ENCODE results near the gene CCNY. TPM values are rescaled to one million over a fixed set of nuclear protein-coding genes. Genes with fewer than 3 reads are reported as not detected.

The CCNY gene
- total and polyA plus RNA-seq, 4 donors: 57.7 to 112 (median 76.1) TPM

Other genes with a start within 250 kb of the CCNY start
- gene CUL2, start 246.2 kb upstream of the CCNY start, total RNA-seq: 10 to 100 TPM; 31.9 to 67.1 TPM
- gene CUL2, start 246.2 kb upstream of the CCNY start, polyA plus RNA-seq (ENCODE audit: insufficient read length in 2 of 2): 10 to 100 TPM; 38.7 to 54.1 TPM
- 10 to 100 TPM; 54.3 to 56.8 TPM for gene CREM, start 209.7 kb upstream of the CCNY start, total RNA-seq
- 10 to 100 TPM; 38.4 to 42.2 TPM for gene CREM, start 209.7 kb upstream of the CCNY start, polyA plus RNA-seq (ENCODE audit: insufficient read length in 2 of 2)

All from spinal cord (tissue), 4 donors.